GM23248 (cell line): ENCODE results near the gene MOV10L1.

ENCODE experiments used
- EZH2 ChIP-seq: fragments of 200-600 bp; sonication (generic); IDR thresholded peaks from 2 replicates; pipeline ENCODE4 v1.6.1; 2018; ENCODE audit warnings: antibody characterized with exemption, mild to moderate bottlenecking; ENCODE audit not compliant: insufficient read depth, poor library complexity, severe bottlenecking
- EZH2phosphoT487 ChIP-seq: fragments of 200-600 bp; sonication (generic); IDR thresholded peaks from 2 replicates; pipeline ENCODE4 v1.6.1; 2018; ENCODE audit warnings: antibody characterized with exemption, moderate library complexity, mild to moderate bottlenecking, low read depth; ENCODE audit not compliant: insufficient read depth

- no peak for TF ChIP-seq EZH2phosphoT487
- no peak for TF ChIP-seq EZH2
Measured at GRCh38 chr22:50173311-50173982, 83.6 kb downstream of the MOV10L1 start.
